GM23338 (cell line): Measurements from ENCODE around the gene RAC3. TPM values are rescaled to one million over a fixed set of nuclear protein-coding genes. Genes with fewer than 3 reads are reported as not detected.

Experiments
- ATAC-seq: fragments of 200-7000 bp; cut with Tn5 transposase; 3 replicates; pipeline ENCODE4 v1.9.1; 2020
- DNase-seq: peaks from one replicate; pipeline ENCODE4 v3.0.0-alpha.2; 2015; ENCODE audit warnings: low spot score
- H2AFZ ChIP-seq: fragments of 200-600 bp; sonication (generic); 2 replicates; pipeline ENCODE4 v1.8.0; 2016; ENCODE audit warnings: antibody characterized with exemption, mild to moderate bottlenecking, moderate library complexity
- H3F3A ChIP-seq: fragments of 200-600 bp; sonication (generic); replicated peaks from 2 replicates; pipeline ENCODE4 v1.8.0; 2017; ENCODE audit warnings: antibody characterized with exemption, mixed run types, low read depth
- H3K27ac ChIP-seq: fragments of 200-600 bp; sonication (generic); 2 replicates; pipeline ENCODE4 v1.6.1; 2016; ENCODE audit warnings: low read depth
- H3K27me3 ChIP-seq: fragments of 200-600 bp; sonication (generic); 2 replicates; pipeline ENCODE4 v1.8.0; 2016; ENCODE audit warnings: mild to moderate bottlenecking, mixed run types, moderate library complexity; ENCODE audit not compliant: insufficient read depth
- H3K36me3 ChIP-seq: fragments of 200-600 bp; sonication (generic); 2 replicates; pipeline ENCODE4 v1.8.0; 2016; ENCODE audit warnings: mild to moderate bottlenecking; ENCODE audit not compliant: insufficient read depth
- H3K4me1 ChIP-seq: fragments of 200-600 bp; sonication (generic); 2 replicates; pipeline ENCODE4 v1.8.0; 2016; ENCODE audit warnings: mild to moderate bottlenecking, moderate library complexity; ENCODE audit not compliant: insufficient read depth
- H3K4me2 ChIP-seq: fragments of 200-600 bp; sonication (generic); 2 replicates; pipeline ENCODE4 v1.7.1; 2017; ENCODE audit warnings: mixed run types
- H3K4me3 ChIP-seq: fragments of 200-600 bp; sonication (generic); 2 replicates; pipeline ENCODE4 v1.6.1; 2016; ENCODE audit warnings: mixed run types
- H3K79me2 ChIP-seq: fragments of 200-600 bp; sonication (generic); replicated peaks from 2 replicates; pipeline ENCODE4 v1.8.0; 2017; ENCODE audit warnings: mild to moderate bottlenecking; ENCODE audit not compliant: insufficient read depth
- H3K9me2 ChIP-seq: fragments of 200-600 bp; sonication (generic); 2 replicates; pipeline ENCODE4 v1.8.0; 2017; ENCODE audit not compliant: insufficient read depth
- H4K20me1 ChIP-seq: fragments of 200-600 bp; sonication (generic); replicated peaks from 2 replicates; pipeline ENCODE4 v1.8.0; 2017; ENCODE audit warnings: mild to moderate bottlenecking; ENCODE audit not compliant: insufficient read depth
- H3K27ac Mint-ChIP-seq: 2 replicates; pipeline ENCODE4 v1.8.0; 2020; ENCODE audit warnings: inconsistent platforms, mild to moderate bottlenecking, moderate library complexity, mixed read lengths
- H3K27me3 Mint-ChIP-seq: 3 replicates; pipeline ENCODE4 v1.8.0; 2022; ENCODE audit warnings: low read depth, mild to moderate bottlenecking, moderate library complexity, mixed read lengths, inconsistent platforms; ENCODE audit not compliant: insufficient read depth, poor library complexity
- H3K36me3 Mint-ChIP-seq: 3 replicates; pipeline ENCODE4 v1.8.0; 2021; ENCODE audit warnings: low read depth, mild to moderate bottlenecking, inconsistent platforms, moderate library complexity, mixed read lengths
- H3K4me1 Mint-ChIP-seq: 3 replicates; pipeline ENCODE4 v1.8.0; 2020; ENCODE audit warnings: mild to moderate bottlenecking, inconsistent platforms, mixed read lengths
- H3K4me3 Mint-ChIP-seq: 3 replicates; pipeline ENCODE4 v1.8.0; 2021; ENCODE audit warnings: moderate library complexity, mild to moderate bottlenecking, inconsistent platforms, mixed read lengths
- H3K9me3 Mint-ChIP-seq: 3 replicates; pipeline ENCODE4 v1.8.0; 2020; ENCODE audit warnings: moderate library complexity, mild to moderate bottlenecking, inconsistent platforms, mixed read lengths
- CREB1 ChIP-seq: fragments of 250-450 bp; sonication (Bioruptor Pico); IDR thresholded peaks from 2 replicates; pipeline ENCODE4 v1.5.0; 2020; ENCODE audit warnings: low read depth, mild to moderate bottlenecking, moderate library complexity
- EZH2 ChIP-seq: fragments of 200-600 bp; sonication (generic); IDR thresholded peaks from one replicate; pipeline ENCODE4 v1.8.0; 2017; ENCODE audit warnings: antibody characterized with exemption, mild to moderate bottlenecking, low read depth; ENCODE audit not compliant: unreplicated experiment
- EZH2phosphoT487 ChIP-seq: fragments of 200-600 bp; sonication (generic); IDR thresholded peaks from one replicate; pipeline ENCODE4 v1.8.1; 2018; ENCODE audit warnings: antibody characterized with exemption; ENCODE audit not compliant: unreplicated experiment
- NANOG ChIP-seq: IDR thresholded peaks from 2 replicates; pipeline ENCODE4 v1.6.1; 2016; ENCODE audit warnings: antibody characterized with exemption, borderline replicate concordance
- ZNF114 ChIP-seq: fragments of 250-450 bp; sonication (Bioruptor Pico); IDR thresholded peaks from 2 replicates; pipeline ENCODE4 v1.5.0; 2020; ENCODE audit warnings: mild to moderate bottlenecking, moderate library complexity
- ZNF331 ChIP-seq: fragments of 250-450 bp; sonication (Bioruptor Pico); IDR thresholded peaks from 2 replicates; pipeline ENCODE4 v1.5.0; 2020; ENCODE audit warnings: low read depth, mild to moderate bottlenecking, moderate library complexity
- polyA plus RNA-seq: library from polyadenylated mRNA; unstranded; fragments of >200 nt; fragmentation: Nextera tagmentation; extraction: Ambion mirVana; gene quantifications from 2 replicates; pipeline ENCODE4 v1.2.1, GENCODE V29; 2016
- total RNA-seq: library from RNA; depleted of rRNA; stranded (reverse); fragments of >200 nt; shearing (Covaris generic); gene quantifications from 2 replicates; pipeline ENCODE4 v1.2.3, GENCODE V29; 2014
- TF ChIP-seq, protein P1 (sequence below): fragments of 250-450 bp; sonication (Bioruptor Pico); IDR thresholded peaks from 2 replicates; pipeline ENCODE4 v1.5.0; 2020; ENCODE audit warnings: mild to moderate bottlenecking, moderate library complexity
- TF ChIP-seq, protein P2 (sequence below), 2 experiments: fragments of 200-600 bp in 1 of 2; sonication (generic) in 1 of 2; conservative IDR thresholded peaks; 2 replicates each; pipeline versions ENCODE4 v1.5.1 to v1.6.1; 2016 to 2017; ENCODE audit warnings: antibody characterized with exemption in 2 of 2, low read depth in 2 of 2, mild to moderate bottlenecking in 2 of 2, moderate library complexity in 1 of 2
- TF ChIP-seq, protein P3 (sequence below): IDR thresholded peaks from 2 replicates; pipeline ENCODE4 v1.6.1; 2016; ENCODE audit warnings: antibody characterized with exemption

The RAC3 gene
- total and polyA plus RNA-seq, 2 experiments from 2014 or later, result 31.5 to 293 TPM

DNA sequence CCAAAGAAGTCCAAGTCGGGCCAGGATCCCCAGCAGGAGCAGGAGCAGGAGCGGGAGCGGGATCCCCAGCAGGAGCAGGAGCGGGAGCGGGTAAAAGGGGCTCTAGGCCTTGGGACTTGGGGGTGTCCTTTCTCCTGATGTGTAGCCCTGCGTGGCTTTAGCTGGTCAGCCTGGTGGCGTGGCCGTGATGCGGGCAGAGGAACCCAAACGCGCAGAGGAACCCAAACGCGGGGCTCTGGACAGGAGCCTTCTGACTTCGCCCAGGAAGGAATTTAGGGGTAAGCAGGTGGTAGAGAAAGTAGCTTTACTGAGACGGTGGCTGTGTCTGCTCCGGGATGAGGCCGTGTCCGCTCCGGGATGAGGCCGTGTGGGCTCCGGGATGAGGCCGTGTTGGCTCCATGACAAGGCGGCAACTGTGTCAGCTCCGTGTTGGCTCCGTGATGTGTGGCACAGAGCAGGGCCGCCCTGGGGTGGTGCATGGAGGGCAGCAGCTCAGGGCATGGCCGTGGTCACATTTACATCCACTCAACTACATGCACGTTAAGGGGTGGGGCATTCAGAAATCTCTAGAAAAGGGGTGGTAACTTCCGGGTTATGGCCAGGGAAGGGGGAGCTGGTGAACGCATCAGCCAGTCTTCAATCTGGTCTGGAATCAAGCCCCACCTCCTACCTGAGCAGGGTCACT lies 34.6 kb upstream of the RAC3 start (continued):
- TF ChIP-seq, protein P1, sequence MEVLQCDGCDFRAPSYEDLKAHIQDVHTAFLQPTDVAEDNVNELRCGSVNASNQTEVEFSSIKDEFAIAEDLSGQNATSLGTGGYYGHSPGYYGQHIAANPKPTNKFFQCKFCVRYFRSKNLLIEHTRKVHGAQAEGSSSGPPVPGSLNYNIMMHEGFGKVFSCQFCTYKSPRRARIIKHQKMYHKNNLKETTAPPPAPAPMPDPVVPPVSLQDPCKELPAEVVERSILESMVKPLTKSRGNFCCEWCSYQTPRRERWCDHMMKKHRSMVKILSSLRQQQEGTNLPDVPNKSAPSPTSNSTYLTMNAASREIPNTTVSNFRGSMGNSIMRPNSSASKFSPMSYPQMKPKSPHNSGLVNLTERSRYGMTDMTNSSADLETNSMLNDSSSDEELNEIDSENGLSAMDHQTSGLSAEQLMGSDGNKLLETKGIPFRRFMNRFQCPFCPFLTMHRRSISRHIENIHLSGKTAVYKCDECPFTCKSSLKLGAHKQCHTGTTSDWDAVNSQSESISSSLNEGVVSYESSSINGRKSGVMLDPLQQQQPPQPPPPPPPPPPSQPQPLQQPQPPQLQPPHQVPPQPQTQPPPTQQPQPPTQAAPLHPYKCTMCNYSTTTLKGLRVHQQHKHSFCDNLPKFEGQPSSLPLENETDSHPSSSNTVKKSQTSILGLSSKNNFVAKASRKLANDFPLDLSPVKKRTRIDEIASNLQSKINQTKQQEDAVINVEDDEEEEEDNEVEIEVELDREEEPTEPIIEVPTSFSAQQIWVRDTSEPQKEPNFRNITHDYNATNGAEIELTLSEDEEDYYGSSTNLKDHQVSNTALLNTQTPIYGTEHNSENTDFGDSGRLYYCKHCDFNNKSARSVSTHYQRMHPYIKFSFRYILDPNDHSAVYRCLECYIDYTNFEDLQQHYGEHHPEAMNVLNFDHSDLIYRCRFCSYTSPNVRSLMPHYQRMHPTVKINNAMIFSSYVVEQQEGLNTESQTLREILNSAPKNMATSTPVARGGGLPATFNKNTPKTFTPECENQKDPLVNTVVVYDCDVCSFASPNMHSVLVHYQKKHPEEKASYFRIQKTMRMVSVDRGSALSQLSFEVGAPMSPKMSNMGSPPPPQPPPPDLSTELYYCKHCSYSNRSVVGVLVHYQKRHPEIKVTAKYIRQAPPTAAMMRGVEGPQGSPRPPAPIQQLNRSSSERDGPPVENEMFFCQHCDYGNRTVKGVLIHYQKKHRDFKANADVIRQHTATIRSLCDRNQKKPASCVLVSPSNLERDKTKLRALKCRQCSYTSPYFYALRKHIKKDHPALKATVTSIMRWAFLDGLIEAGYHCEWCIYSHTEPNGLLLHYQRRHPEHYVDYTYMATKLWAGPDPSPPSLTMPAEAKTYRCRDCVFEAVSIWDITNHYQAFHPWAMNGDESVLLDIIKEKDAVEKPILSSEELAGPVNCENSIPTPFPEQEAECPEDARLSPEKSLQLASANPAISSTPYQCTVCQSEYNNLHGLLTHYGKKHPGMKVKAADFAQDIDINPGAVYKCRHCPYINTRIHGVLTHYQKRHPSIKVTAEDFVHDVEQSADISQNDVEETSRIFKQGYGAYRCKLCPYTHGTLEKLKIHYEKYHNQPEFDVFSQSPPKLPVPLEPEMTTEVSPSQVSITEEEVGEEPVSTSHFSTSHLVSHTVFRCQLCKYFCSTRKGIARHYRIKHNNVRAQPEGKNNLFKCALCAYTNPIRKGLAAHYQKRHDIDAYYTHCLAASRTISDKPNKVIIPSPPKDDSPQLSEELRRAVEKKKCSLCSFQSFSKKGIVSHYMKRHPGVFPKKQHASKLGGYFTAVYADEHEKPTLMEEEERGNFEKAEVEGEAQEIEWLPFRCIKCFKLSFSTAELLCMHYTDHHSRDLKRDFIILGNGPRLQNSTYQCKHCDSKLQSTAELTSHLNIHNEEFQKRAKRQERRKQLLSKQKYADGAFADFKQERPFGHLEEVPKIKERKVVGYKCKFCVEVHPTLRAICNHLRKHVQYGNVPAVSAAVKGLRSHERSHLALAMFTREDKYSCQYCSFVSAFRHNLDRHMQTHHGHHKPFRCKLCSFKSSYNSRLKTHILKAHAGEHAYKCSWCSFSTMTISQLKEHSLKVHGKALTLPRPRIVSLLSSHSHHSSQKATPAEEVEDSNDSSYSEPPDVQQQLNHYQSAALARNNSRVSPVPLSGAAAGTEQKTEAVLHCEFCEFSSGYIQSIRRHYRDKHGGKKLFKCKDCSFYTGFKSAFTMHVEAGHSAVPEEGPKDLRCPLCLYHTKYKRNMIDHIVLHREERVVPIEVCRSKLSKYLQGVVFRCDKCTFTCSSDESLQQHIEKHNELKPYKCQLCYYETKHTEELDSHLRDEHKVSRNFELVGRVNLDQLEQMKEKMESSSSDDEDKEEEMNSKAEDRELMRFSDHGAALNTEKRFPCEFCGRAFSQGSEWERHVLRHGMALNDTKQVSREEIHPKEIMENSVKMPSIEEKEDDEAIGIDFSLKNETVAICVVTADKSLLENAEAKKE (CRISPR knock-in tag), result no peak
- TF ChIP-seq, protein P2, sequence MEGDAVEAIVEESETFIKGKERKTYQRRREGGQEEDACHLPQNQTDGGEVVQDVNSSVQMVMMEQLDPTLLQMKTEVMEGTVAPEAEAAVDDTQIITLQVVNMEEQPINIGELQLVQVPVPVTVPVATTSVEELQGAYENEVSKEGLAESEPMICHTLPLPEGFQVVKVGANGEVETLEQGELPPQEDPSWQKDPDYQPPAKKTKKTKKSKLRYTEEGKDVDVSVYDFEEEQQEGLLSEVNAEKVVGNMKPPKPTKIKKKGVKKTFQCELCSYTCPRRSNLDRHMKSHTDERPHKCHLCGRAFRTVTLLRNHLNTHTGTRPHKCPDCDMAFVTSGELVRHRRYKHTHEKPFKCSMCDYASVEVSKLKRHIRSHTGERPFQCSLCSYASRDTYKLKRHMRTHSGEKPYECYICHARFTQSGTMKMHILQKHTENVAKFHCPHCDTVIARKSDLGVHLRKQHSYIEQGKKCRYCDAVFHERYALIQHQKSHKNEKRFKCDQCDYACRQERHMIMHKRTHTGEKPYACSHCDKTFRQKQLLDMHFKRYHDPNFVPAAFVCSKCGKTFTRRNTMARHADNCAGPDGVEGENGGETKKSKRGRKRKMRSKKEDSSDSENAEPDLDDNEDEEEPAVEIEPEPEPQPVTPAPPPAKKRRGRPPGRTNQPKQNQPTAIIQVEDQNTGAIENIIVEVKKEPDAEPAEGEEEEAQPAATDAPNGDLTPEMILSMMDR (conservative IDR thresholded peaks at IDR 0.05; ENCODE audit: low read depth in 2 of 2), result no peak
- TF ChIP-seq EZH2 (no peak), NANOG (no peak), CREB1 (no peak), ZNF114 (CRISPR knock-in tag) (no peak)

DNA sequence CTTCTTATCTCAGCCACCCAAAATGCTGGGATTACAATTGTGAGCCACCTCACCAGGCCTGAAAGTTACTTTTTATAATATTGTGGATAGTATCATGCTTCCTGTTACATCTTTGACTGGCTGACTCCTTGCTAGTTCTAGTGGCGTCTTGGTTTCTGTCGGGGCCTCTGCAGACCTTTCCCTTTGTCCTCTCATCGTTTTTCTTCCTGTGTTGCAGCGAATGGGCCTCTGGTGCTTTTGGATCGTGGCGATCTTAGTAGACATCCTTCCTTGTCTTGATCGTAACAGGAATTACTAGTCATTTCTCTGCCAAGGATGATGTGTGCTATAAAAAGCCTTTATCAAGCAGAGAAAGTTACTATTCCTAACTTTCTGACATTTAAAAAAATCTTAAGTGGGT lies 33.3 kb upstream of the RAC3 start:
- Histone ChIP-seq H3K79me2 (no peaks in the 10 kb centered on the region), H3K27ac (0 out of 2 replicates have a peak overlapping the region, but pooled peaks have one; percentile 39), H3K36me3 (no peaks in the 10 kb centered on the region), H2AFZ (no peak overlapping the region), H4K20me1 (0 out of 2 replicates have a peak, but pooled peaks cover 4% of the 10 kb centered on the region), H3K4me2 (no peak overlapping the region), H3F3A (0 out of 2 replicates have a peak, but pooled peaks cover 1% of the 10 kb centered on the region), H3K27me3 (no peaks in the 10 kb centered on the region), H3K4me3 (no peak overlapping the region), H3K9me2 (no peaks in the 10 kb centered on the region), H3K4me1 (no peaks in the 10 kb centered on the region)
- DNase-seq (no peak), ATAC-seq (no peak)
- Mint-ChIP-seq H3K9me3 (no peaks in the 10 kb centered on the region), H3K27me3 (peaks cover 14% of the 10 kb centered on the region), H3K36me3 (peaks cover 6% of the 10 kb centered on the region; the same call in 1 of the 3 replicates), H3K27ac (no peak overlapping the region), H3K4me1 (peaks cover 10% of the 10 kb centered on the region), H3K4me3 (no peak overlapping the region)
- TF ChIP-seq, protein P3, sequence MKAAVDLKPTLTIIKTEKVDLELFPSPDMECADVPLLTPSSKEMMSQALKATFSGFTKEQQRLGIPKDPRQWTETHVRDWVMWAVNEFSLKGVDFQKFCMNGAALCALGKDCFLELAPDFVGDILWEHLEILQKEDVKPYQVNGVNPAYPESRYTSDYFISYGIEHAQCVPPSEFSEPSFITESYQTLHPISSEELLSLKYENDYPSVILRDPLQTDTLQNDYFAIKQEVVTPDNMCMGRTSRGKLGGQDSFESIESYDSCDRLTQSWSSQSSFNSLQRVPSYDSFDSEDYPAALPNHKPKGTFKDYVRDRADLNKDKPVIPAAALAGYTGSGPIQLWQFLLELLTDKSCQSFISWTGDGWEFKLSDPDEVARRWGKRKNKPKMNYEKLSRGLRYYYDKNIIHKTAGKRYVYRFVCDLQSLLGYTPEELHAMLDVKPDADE, result no peak
- no peak for TF ChIP-seq EZH2phosphoT487
- no peak for TF ChIP-seq ZNF331 (CRISPR knock-in tag)
